SK-N-SH (cell line): ENCODE results near the gene ZNHIT2.

Experiments
- RCOR1 ChIP-seq: fragments of 150-350 bp; IDR thresholded peaks from 2 replicates; pipeline ENCODE4 v1.6.1; 2017; ENCODE audit warnings: antibody characterized with exemption, low read length
- REST ChIP-seq: IDR thresholded peaks from 2 replicates; pipeline ENCODE4 v1.6.1; 2012; ENCODE audit warnings: mild to moderate bottlenecking, low read depth, low read length, moderate library complexity
- RFX5 ChIP-seq: IDR thresholded peaks from 2 replicates; pipeline ENCODE4 v1.6.1; 2012; ENCODE audit warnings: mild to moderate bottlenecking, improper control_type of control experiment, low read length
- SMC3 ChIP-seq: IDR thresholded peaks from 2 replicates; pipeline ENCODE4 v1.6.1; 2012; ENCODE audit warnings: low read depth, low read length, improper control_type of control experiment
- TF ChIP-seq, protein P1 (sequence below): IDR thresholded peaks from 2 replicates; pipeline ENCODE4 v1.4.0; 2012; ENCODE audit warnings: low read depth

DNA sequence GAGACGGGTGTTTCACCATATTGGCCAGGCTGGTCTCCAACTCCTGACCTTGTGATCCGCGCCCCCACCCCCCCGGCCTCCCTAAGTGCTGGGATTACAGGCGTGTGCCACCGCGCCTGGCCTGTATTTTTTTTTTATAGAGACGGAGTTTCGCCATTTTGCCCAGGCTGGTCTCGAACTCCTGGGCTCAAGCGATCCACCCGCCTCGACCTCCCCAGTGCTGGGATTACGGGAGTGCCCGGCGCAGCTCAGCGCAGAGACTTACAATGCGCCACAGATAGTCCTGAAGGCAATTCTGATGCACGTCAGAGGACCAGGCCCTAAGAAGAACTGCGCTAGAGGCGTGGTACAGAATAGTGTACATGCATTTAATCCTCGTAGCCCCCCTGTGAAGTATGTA lies 22.1 kb downstream of the ZNHIT2 start:
- TF ChIP-seq, protein P1, sequence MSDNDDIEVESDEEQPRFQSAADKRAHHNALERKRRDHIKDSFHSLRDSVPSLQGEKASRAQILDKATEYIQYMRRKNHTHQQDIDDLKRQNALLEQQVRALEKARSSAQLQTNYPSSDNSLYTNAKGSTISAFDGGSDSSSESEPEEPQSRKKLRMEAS = no peak
- TF ChIP-seq RCOR1 = no peak
- no peak for TF ChIP-seq SMC3
- no peak for TF ChIP-seq REST
- no peak for TF ChIP-seq RFX5
